Loucy (cell line): Measurements from ENCODE around the gene PSMD13.
A peak's percentile ranks its signal among the peaks of the same experiment; 100 is the strongest.
"Not testable (repeated sequence)": the region's sequence is repeated elsewhere in the genome, so short reads cannot be mapped to it uniquely, and the experiment has no call there.

ENCODE experiments used
- CTCF ChIP-seq: fragments of 200-600 bp; sonication (generic); conservative IDR thresholded peaks from 2 replicates; pipeline ENCODE4 v1.5.1; 2014; ENCODE audit warnings: mild to moderate bottlenecking, antibody characterized with exemption, low read length
- EZH2phosphoT487 ChIP-seq: fragments of 200-600 bp; IDR thresholded peaks from 2 replicates; pipeline ENCODE4 v1.6.1; 2018; ENCODE audit warnings: antibody characterized with exemption, mild to moderate bottlenecking, moderate library complexity, borderline replicate concordance

- TF ChIP-seq CTCF: peak; percentile 44
- TF ChIP-seq EZH2phosphoT487: not testable (repeated sequence)
These were observed 46.9 kb upstream of the PSMD13 start for GRCh38 chr11:189843-190311.
